HG03342 (cell line): ENCODE results near the gene LRRC56.

ENCODE experiments used
- ATAC-seq: cut with Tn5 transposase; IDR thresholded peaks from one replicate; pipeline ENCODE4 v1.9.1; 2021; ENCODE audit warnings: mild to moderate bottlenecking, moderate library complexity; ENCODE audit not compliant: unreplicated experiment

Gene LRRC56

DNA sequence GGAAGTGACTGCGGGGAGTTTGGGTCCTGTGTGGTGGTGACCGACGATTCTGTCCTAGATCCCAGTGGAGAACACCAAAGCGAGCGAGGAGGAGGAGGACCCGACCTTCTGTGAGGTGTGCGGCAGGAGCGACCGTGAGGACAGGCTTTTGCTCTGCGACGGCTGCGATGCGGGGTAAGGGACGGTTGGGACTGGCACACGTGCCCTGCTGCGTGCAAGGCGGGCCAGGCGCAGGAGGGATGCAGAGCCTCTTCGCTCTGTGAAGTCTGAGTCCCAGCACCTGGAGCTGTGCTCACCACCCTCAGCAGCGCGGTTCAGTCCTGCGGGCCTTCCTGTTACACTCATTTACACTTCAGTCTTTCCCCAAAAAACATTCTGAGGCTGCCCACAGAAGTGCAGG lies 55.2 kb downstream of the LRRC56 start:
- no peak for ATAC-seq

DNA sequence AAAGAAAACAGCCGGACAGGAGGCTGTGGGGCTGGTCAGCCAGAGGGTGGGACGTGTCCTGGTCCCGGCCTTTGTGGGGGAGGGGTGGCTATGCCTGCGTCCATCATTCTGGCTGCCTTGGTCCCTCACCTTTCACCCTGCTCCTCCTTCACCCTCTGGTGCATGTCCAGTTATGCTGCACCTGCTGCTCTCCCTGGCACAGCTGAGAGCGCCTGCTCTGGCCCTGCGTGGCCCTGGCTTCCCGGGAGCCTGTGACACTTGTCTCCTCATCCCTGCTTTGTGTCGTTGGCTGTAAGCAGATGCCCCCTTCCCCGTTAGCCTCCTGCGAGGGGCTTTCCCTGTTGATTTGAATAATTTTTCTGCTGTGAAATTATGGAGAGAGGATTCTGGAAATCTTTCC lies 55.6 kb downstream of the LRRC56 start:
- no peak for ATAC-seq

DNA sequence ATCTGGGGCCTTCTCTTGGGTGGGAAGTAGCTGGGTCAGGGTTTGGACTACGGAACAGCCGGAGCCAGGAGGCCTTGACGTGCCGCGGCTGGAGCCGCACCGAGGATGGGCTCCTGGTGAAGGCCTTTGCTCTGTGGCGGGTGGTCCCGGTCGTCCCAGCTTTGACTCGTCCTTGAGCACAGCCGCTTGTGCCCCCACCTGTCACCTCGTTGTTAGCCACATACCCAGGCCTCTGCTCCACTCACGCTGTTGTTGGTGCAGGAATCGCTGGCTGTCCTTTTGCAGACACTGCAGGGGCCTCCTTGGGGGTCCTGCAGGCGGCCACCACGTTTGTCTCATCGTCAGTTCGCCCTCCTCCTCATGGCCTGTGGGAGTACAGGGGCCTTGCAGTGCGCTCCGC lies 56.0 kb downstream of the LRRC56 start:
- no peak for ATAC-seq

DNA sequence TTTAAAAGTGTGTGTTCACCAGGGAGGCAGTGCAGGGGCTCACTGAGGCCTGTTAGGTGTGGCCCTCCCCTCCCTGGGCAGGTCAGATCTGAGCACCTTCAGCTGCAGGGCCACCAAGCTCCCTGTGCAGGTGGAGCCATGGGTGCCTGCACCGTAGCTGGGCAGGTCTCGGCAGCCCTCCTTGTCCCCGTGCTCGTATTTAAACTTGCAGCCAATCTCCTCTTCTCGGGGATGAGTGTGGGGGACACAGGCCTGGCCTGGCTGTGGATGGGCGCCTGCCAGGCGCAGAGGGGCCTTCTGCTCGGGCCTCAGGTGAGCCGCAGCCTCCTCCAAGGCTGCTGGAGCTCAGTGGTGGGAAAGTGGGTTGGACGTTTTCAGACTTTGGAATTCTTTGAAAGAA lies 58.1 kb downstream of the LRRC56 start:
- ATAC-seq, result no peak

DNA sequence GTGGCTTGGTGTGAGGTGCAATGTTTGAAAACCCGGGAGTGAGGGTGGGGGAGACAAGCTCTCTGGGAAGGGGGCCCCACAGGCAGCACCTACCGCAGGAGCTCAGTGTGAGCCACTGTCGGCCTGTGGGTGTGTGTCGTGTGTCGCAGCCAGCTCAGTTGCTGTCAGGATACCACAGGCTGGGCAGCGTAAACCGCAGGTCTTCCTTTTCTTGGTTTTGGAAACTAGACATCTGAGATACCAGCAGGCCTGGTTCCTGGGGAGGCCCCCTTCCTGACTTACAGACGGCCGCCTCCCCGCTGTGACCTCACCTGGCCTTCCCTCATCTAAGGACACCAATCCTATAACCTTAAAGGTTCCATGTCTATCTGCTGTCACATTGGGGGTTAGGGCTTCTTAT lies 59.0 kb downstream of the LRRC56 start:
- ATAC-seq, result no peak

DNA sequence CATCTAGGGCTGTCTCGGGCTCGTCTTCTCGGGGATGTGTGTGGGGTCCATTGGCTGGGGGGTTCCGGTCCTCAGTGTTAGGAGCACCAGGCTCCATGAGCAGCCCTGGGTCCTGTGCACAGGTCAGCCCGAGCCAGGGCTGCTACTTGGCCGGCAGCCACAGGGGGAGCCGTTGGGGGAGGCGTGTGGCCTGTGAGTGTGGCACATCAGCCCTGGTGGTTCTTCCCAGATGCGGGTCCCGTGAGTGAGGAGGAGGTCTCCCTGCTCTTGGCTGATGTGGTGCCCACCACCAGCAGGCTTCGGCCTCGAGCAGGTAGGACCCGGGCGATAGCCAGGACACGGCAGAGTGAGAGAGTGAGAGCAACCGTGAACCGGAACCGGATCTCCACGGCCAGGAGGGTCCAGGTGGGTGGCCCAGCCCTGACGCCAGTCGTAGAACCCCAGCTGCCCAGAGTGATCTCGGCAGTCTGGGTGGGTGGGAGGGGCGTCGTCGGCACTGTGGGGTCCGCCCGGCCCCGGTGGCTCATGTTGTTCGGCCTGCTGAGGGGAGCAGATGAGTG lies 59.9 kb downstream of the LRRC56 start:
- no peak for ATAC-seq

DNA sequence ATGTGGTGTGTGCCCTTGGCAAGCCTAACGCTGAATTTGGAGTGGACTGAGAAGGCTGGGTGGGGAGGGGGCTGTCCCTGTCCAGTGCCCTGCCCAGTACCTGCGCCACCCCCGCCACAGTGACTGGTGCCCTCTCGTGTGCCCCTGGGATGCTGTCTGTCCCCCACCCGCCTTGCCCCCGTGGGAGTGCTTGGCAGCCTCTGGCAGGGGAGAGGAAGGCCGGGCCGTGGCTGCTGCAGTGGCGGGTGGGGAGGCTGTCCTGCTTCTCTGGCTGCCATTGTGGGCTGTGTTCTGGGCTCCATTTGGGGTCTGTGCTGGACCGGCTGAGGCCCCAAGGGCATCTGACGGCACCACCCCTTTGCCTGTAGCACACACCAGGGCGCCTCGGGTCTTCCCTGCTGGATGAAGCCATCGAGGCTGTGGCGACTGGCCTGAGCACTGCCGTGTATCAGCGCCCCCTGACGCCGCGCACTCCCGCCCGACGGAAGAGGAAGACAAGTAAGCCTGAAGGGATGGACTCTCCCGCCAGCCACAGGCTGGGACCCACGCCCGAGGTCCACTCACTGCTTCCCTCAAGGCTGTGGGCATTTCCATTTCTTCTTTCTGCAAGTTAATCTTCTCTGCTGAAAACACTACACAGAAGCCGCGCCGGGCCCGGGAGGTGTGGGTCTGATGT lies 60.8 kb downstream of the LRRC56 start:
- no peak for ATAC-seq

DNA sequence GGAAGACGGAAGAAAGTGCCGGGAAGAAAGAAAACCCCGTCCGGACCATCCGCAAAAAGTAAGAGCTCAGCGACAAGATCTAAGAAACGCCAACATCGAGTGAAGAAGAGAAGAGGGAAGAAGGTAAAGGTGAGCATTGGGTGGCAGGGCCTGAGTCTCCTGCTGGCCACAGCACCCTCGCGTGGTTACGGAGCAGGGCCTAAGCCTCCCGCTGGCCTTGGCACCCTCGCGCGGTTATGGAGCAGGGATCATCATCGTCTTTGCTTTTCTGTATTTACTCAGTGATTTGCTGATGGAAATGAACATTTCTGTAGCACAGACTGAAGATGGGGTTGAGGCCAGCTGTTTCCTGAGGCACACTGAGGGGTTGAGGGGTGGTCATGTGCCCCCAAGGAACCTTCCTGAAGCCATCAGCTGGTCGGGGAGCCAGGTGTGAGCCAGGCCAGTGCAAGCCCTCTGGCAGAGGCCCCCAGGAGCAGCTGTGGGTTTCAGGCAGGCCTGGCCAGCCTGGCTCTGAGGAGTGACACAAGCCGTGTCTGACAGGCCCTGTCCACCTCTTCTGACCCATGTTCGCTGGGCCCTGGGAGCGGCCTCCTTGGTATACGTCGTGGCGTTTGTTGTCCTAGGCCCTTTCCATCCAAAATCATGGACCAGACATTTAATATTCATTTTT lies 64.4 kb downstream of the LRRC56 start:
- ATAC-seq, result no peak

DNA sequence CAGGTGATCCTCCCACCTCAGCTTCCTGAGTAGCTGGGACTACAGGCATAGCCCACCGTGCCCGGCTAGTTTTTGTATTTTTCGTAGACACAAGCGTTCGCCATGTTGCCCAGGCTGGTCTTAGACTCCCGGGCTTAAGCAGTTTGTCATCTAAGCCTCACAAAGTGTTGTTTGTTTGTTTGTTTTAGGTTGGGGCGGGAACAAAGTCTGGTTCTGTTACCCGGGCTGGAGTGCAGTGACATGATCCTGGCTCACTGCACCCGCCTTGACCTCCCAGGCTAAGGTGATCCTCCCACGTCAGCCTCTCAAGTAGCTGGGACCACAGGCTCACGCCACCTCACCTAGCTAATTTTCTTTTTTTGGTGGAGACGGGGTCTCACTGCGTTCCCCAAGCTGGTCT lies 65.8 kb downstream of the LRRC56 start:
- no peak for ATAC-seq
